Measurements from ENCODE around the gene PAX1. TPM values are rescaled to one million over a fixed set of nuclear protein-coding genes. Genes with fewer than 3 reads are reported as not detected.

Gene PAX1
- total and polyA plus RNA-seq, 12 donors, result not detected

- Histone ChIP-seq H3K27me3 (peaks cover 73% of the 10 kb centered on the region), H3K36me3 (replicated peaks in 1 of 2) (no peaks in the 10 kb centered on the region), H3K9me3 (replicated peaks in 1 of 3) (no peaks in the 10 kb centered on the region), H3K27ac (no peak overlapping the region), H3K4me3 (no peak overlapping the region), H3K4me1 (replicated peaks in 1 of 2) (no peaks in the 10 kb centered on the region)
- TF ChIP-seq POLR2A (IDR thresholded peaks at IDR 0.05) (no peak), CTCF (IDR thresholded peaks at IDR 0.05) (no peak)
- intact Hi-C loops (cut with DNase I), result no loop called here
- 5 to 8% (median 5%) methylated on average over 33 of the region's 33 CpGs for WGBS, 4 donors
- DNase-seq, result no peak
Measured at GRCh38 chr20:21701171-21701876, 4.1 kb upstream of the PAX1 start.

- Histone ChIP-seq H3K4me3 (no peak overlapping the region), H3K36me3 (replicated peaks in 1 of 2) (no peaks in the 10 kb centered on the region), H3K9me3 (replicated peaks in 1 of 3) (no peaks in the 10 kb centered on the region), H3K27ac (no peak overlapping the region), H3K27me3 (peaks cover 80% of the 10 kb centered on the region), H3K4me1 (replicated peaks in 1 of 2) (no peaks in the 10 kb centered on the region)
- WGBS, 4 donors, result 34 to 37% (median 35%) methylated on average over 13 to 14 of the region's 14 CpGs
- intact Hi-C loops (cut with DNase I), result no loop called here
- no peak for DNase-seq
- TF ChIP-seq POLR2A (IDR thresholded peaks at IDR 0.05) (no peak), CTCF (IDR thresholded peaks at IDR 0.05) (no peak)
Measured at GRCh38 chr20:21702016-21702415, 3.4 kb upstream of the PAX1 start.

- DNase-seq, result peak in 5 of 7 donors; percentile 22 to 46 (median 29)
- 2 to 5% (median 4%) methylated on average over 12 to 54 of the region's 54 CpGs for WGBS, 4 donors
- Histone ChIP-seq H3K4me1 (replicated peaks in 1 of 2) (no peaks in the 10 kb centered on the region), H3K9me3 (replicated peaks in 1 of 3) (no peaks in the 10 kb centered on the region), H3K27me3 (peaks cover 87% of the 10 kb centered on the region), H3K27ac (no peak overlapping the region), H3K36me3 (replicated peaks in 1 of 2) (no peaks in the 10 kb centered on the region), H3K4me3 (peak overlapping the region in 1 of 4 donors; percentile 19)
- TF ChIP-seq POLR2A (IDR thresholded peaks at IDR 0.05), result no peak
- peak in 3 of 6 experiments; percentile 2 to 20 (median 10) for TF ChIP-seq CTCF (IDR thresholded peaks at IDR 0.05)
- intact Hi-C loops (cut with DNase I), result no loop called here
Measured at GRCh38 chr20:21702553-21703470, 2.7 kb upstream of the PAX1 start.

GRCh38 chr20:21703717-21704407 lies 1.6 kb upstream of the PAX1 start:
- Histone ChIP-seq H3K36me3 (replicated peaks in 1 of 2) (no peaks in the 10 kb centered on the region), H3K9me3 (replicated peaks in 1 of 3) (no peaks in the 10 kb centered on the region), H3K27me3 (peaks cover 90% of the 10 kb centered on the region), H3K4me3 (no peak overlapping the region), H3K27ac (no peak overlapping the region), H3K4me1 (replicated peaks in 1 of 2) (no peaks in the 10 kb centered on the region)
- no peak for DNase-seq
- 6 to 9% (median 7%) methylated on average over 19 to 22 of the region's 22 CpGs for WGBS, 4 donors
- intact Hi-C loops (cut with DNase I), result no loop called here
- TF ChIP-seq POLR2A (IDR thresholded peaks at IDR 0.05) (no peak), CTCF (IDR thresholded peaks at IDR 0.05) (no peak)

All from adrenal gland (tissue), 12 donors.